NCI-H187 (cell line): ENCODE data around the gene SERPIND1.
A peak's percentile ranks its signal among the peaks of the same experiment; 100 is the strongest.
"Not testable (repeated sequence)": the region's sequence is repeated elsewhere in the genome, so short reads cannot be mapped to it uniquely, and the experiment has no call there.

Experiments
- DNase-seq, 2 experiments: peaks; one replicate each; lab custom pipeline; 2025; lab: John Stamatoyannopoulos, UW

The SERPIND1 gene

GRCh38 chr22:20773793-20774212 is at the start of gene SERPIND1:
TSS of gene SERPIND1 (plus strand) at chr22:20774113. CDS start at chr22:20779313, 5,200 bp downstream.
- no peak for DNase-seq

GRCh38 chr22:20724676-20725454 is 49.0 kb upstream of the SERPIND1 start:
- no peak for DNase-seq

GRCh38 chr22:20725987-20726558 is 47.8 kb upstream of the SERPIND1 start:
- DNase-seq, result no peak

- no peak for DNase-seq
Measured at GRCh38 chr22:20727118-20728015, 46.5 kb upstream of the SERPIND1 start.

GRCh38 chr22:20728523-20729190 is 45.3 kb upstream of the SERPIND1 start:
- no peak for DNase-seq

GRCh38 chr22:20729194-20729593 is 44.7 kb upstream of the SERPIND1 start:
- no peak for DNase-seq

GRCh38 chr22:20732431-20732830 is 41.5 kb upstream of the SERPIND1 start:
- DNase-seq, result not testable (repeated sequence)

- DNase-seq, result not testable (repeated sequence)
Measured at GRCh38 chr22:20735356-20736162, 38.4 kb upstream of the SERPIND1 start.

GRCh38 chr22:20736891-20737290 is 37.0 kb upstream of the SERPIND1 start:
- DNase-seq, result not testable (repeated sequence)

- no peak for DNase-seq
Measured at GRCh38 chr22:20738394-20739089, 35.4 kb upstream of the SERPIND1 start.

GRCh38 chr22:20740222-20740951 is 33.5 kb upstream of the SERPIND1 start:
- DNase-seq, result no peak

- DNase-seq, result no peak
Measured at GRCh38 chr22:20741008-20741633, 32.8 kb upstream of the SERPIND1 start.

GRCh38 chr22:20741634-20742581 is 32.0 kb upstream of the SERPIND1 start:
- DNase-seq, result peak in 1 of 2 experiments; percentile 7

GRCh38 chr22:20742764-20743163 is 31.1 kb upstream of the SERPIND1 start:
- DNase-seq, result no peak

GRCh38 chr22:20744456-20744855 is 29.5 kb upstream of the SERPIND1 start:
- DNase-seq, result no peak

- no peak for DNase-seq
Measured at GRCh38 chr22:20745119-20745518, 28.8 kb upstream of the SERPIND1 start.

GRCh38 chr22:20746431-20747189 is 27.3 kb upstream of the SERPIND1 start:
- DNase-seq, result no peak
